Measurements from ENCODE around the gene APLN.

Gene APLN, protein sequence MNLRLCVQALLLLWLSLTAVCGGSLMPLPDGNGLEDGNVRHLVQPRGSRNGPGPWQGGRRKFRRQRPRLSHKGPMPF

DNA sequence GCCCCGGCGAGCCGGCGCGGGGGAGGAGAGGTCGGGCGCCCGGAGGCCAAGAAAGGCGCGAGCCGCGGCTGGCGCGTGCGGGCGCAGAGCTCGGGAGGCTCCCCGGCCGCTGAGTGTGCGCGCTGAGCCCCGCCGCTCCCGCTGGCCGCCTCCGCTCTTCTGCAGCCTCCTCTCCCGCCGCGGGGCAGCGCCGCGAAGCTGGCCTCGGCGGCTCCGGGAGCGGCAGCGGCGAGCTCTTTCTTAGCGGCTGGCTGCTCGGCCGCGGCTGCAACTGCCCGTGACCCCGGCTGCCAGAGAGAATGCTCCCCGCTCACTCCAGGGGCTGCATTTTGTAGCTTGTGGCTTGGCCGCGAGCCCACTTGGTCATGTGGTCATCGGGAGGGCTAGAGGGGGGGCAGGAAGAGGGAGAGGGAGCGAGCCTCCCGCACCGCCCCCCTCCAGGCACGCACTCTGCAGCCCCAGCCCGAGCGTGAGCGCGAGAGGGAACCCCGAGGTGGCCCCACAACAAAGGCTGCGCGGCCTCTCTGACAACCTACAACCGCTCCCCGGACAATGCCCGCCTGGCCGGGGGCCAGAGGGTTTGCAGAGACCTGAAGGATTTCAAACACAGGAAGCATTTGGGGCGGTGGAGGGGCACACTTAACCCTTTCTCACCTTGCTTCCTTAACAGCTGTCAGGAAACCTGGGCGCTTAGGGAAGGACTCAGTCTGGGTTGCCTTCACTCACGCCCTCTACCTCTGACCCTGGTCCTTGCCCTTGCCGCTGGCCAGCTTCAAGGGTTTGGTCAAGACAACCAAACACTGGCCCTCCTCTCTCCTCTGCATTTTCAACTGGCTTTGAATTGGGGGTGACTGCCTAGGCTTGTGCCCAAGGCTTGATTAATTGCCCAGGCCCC lies at the start of gene APLN:
Gene APLN, minus strand, starts transcription at position 305 of the 895 bp plus-strand sequence. CDS start 326 bp downstream, outside the sequence.
- DNase-seq (ENCODE audit: low spot score), result peak; percentile 55

- DNase-seq (ENCODE audit: low spot score), result no peak
These were observed 49.7 kb upstream of the APLN start for GRCh38 chrX:129704491-129704890.

DNA sequence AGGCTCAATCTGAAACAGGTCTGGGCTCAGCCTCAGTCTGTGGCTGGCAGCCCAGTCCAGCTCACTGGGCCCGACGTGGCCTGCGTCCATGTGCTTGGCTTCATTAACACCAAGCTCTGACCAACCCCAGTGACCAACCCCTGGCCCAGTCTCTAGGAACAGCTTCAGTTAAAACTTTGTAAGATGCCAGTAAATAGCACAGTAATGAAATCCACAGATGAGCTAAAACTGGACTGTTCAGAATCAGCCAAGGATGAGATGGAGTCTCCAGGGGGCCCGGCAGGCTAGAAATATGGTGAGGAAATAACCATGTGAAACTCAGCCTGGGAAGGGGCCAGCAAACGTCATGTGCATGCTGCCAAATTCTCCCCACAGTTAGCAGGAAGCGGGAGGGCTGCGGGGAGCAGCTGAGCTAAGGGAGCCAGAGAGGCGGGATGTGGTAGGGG lies 46.9 kb upstream of the APLN start:
- DNase-seq (ENCODE audit: low spot score), result peak; percentile 54

DNA sequence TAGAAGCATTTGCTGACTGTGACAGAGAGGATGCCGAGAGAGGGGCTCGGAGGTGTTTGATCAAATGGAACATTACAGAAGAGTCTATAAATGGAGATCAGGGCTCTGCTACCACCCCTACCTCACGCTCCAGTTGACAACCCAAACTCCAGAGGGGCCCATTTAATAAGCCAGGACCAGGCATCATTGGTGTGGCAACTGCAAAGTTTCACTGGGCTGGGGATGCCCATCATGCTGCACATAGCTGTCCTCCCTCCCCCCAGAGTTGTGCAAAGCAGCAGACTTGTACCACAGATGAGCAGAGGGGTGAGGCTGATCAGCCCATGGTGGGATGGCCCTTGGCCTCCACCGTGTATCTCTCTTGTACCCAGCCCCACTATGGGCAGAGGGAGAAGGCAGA lies 45.8 kb upstream of the APLN start:
- DNase-seq (ENCODE audit: low spot score), result no peak

DNA sequence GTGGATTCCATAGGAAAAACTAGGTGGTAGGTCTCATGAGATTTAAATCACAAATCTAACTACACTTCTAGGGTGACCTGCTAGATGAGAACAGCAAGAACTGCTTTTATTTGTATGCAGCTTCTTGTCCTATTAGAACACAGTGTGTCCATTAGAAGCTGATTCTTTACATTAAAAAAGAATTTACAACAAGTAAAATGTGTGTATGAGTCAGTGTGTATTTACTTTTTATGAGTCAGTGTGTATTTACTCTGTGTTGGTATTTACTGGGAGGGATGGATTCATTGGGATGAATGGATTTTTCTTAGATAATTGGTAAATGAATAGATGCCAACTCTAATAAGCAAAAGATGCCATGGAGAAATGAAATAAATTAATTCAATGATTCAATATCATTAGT lies 43.4 kb upstream of the APLN start:
- no peak for DNase-seq (ENCODE audit: low spot score)

GRCh38 chrX:129697204-129697829 lies 42.6 kb upstream of the APLN start:
- no peak for DNase-seq (ENCODE audit: low spot score)

GRCh38 chrX:129696463-129697155 lies 41.9 kb upstream of the APLN start:
- no peak for DNase-seq (ENCODE audit: low spot score)

DNA sequence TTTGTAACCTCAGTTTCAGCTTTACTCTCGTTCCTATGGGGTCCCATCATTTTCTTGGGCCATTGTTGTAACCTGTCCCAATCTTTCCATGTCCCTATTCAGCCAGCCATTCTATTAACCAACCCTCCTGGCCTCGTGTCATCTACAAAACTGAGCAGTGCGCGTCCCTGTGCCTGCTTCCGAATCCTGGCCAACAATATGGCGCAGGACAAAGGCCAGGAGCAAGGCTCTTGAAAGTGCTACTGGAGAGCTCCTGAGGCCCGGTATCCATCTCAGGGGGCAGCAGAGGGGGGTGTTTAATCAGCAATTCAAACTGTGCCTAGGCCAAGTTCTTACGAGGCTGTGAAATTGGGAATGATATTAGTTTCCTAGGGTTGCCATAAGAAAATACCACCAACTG lies 41.2 kb upstream of the APLN start:
- DNase-seq (ENCODE audit: low spot score), result no peak

DNA sequence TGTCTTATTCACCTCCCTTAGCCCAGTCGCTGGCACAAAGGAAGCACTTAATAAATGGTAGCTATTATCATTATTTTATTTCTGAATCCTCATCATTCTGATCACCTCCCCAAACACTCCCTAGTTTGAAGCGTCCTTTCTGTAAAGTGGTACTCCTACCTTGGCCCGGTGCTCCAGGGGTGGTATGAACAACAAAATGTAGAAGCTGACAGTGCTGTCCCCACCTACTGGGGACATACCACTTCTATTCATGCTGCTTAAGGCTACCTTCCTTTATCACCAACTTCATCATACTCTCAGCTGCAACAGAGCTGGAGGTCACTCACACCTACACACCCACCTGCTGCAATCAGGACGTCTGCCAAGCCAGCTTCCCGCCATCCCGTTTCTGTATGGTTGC lies 40.8 kb upstream of the APLN start:
- no peak for DNase-seq (ENCODE audit: low spot score)

DNA sequence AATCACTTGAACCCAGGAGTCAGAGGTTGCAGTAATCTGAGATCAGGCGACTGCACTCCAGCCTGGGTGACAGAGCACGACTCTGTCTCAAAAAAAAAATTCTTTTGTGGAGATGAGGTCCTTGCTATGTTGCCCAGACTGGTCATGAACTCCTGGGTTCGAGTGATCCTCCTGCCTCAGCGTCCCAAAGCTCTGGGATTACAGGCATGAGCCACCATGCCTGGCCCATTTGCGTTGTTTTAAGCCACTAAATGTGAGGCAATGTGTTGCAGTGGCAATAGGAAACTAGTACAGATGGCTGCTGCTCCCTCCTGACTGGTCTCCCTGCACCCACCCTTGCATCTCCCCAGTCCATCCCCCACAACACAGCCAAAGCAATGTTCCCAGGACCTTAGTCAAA lies 40.0 kb upstream of the APLN start:
- DNase-seq (ENCODE audit: low spot score), result no peak

DNA sequence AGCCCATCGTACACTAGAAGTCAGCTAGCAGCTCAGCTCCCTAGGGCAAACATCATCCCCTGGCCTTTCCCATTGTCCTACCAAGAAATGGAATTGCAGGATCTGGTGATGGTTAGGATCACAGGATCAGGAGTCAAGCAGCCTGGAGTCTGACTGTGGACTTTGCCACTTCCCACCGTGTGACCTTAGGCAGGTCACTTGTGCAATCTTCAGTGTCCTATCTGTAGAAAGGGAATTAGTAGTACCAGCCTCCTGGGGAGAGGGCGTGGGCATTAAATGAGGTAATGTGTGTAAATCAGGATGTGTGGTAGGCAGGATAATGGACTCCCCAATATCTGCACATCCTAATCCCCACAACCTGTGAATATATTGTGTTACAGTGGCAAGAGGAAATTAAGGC lies 38.6 kb upstream of the APLN start:
- DNase-seq (ENCODE audit: low spot score), result no peak

DNA sequence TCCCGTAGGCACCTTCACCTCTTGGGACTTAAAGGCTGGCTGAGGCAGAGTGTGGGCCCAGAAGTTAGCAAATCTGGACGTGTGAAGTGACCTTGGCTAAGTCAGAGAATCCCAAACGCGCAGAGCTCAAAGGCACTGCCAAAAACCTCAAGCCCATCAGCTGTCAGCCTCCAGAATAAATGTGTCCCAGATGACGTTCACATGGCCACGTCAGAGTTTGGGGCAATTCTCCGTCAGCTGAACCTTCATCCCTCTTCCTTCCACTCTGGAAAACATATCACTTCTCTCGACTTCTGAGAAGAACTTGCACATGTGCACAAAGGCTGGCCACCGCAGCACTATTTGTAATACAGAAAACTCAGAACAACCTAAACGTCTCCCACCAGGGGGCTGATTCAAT lies 35.7 kb upstream of the APLN start:
- no peak for DNase-seq (ENCODE audit: low spot score)

GRCh38 chrX:129689796-129690195 lies 35.0 kb upstream of the APLN start:
- no peak for DNase-seq (ENCODE audit: low spot score)

DNA sequence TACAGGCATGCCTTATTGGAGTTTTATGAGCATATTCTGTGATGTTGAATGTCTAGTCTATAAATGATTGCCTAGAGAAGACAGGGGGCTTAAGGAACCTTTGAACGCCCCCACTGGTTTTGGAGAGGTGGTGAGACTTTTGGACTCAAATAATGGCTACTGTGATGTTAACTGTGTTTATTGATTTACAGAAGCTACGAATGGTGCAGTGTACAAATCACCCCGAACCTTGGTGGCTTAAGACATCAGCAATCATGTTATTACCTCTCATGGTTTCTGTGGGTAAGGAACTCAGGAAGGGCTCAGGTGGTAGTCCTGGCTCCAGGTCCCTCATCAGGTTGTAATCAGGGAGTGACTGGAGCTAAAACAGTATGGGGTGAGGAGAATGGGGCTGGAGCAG lies 33.3 kb upstream of the APLN start:
- DNase-seq (ENCODE audit: low spot score), result no peak

DNA sequence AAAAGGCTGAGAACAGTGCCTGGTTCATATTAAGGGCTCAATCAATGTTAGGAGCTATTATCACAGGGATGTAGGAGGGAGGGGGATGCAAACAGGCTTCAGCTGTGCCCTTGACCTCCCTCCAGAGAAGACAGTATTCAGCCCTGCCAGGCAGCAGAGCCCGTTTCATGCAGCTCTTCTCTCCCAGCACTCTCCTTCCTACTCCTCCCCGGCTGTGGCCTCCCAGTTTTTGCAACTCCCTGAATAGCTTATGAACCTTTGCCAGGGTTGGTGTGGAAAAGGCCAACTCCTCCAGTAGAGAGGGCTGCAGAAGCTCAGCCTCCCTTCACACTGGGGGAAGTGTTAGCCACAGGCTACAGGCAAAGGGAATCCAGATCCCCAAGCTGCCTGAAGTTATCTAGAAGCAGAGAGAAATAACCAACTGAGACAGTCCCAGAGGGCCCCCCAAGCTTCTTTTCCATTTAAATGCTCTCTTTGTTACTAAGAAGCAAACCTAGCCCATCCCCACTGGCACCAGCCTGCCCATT lies 31.7 kb upstream of the APLN start:
- DNase-seq (ENCODE audit: low spot score), result peak; percentile 54

- no peak for DNase-seq (ENCODE audit: low spot score)
These were observed 28.2 kb upstream of the APLN start for GRCh38 chrX:129682979-129683378.

DNA sequence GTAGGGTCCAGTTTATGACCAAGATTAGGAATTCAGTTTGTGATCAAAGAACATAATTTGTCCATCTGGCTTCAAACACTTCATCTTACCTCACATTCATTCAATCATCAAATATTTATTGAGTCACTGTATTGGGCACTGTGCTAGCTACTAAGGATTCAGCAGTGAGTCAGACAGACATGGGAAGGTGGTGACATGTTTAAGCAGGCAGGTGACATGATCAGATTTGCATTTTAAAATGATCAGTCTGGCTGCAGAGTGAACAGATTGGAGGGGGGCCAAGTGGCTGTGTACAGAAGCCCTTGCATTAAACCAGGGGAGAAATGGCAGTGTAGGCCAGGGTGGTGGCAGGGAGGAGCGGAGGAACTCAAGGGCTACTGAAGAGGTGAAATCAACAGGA lies 25.1 kb upstream of the APLN start:
- DNase-seq (ENCODE audit: low spot score), result no peak

- DNase-seq (ENCODE audit: low spot score), result peak; percentile 27
These were observed 23.9 kb upstream of the APLN start for GRCh38 chrX:129678614-129679195.

GRCh38 chrX:129667412-129667811 lies 12.7 kb upstream of the APLN start:
- no peak for DNase-seq (ENCODE audit: low spot score)

DNA sequence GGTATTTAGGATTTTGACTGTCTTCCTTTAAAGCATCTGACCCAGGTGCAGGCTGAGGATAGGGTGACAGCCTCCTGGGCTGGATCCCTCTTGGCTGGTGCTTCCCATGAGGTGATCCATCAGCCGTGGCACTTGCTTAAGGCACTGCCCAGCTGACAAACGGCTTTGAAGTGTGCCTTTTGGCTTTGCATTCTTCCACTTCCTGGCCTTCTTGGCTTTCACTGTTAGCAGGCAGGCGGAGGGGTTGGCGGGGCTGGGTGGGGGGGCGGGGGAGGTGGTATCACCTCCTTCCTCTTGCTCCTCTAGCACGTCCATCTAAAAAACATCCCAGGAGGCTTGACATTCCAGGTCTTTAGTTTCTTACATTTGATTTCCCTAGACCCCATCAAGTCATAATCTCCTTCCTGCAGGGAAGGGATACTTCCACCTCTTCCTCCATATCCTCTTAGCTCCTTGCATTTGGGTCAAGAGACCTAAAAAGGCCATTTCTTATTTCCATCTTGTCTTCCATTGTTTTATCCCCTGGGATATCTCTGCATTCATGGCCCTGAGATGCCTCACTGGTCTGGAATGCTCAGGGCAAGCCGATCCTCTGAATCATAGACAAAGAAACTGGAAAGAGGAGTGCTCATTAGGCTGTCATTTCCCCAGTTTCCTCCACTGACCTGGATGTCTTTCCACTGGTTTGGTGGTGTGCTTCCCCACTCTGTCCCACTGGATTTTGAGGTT lies 11.3 kb upstream of the APLN start:
- DNase-seq (ENCODE audit: low spot score), result peak; percentile 74

- peak; percentile 31 for DNase-seq (ENCODE audit: low spot score)
These were observed 8.4 kb upstream of the APLN start for GRCh38 chrX:129663171-129663570.
